GM19455 (cell line): ENCODE results near the gene PLEK2.
"Not testable (repeated sequence)": the region's sequence is repeated elsewhere in the genome, so short reads cannot be mapped to it uniquely, and the experiment has no call there.

ENCODE experiments used
- ATAC-seq: cut with Tn5 transposase; IDR thresholded peaks from one replicate; pipeline ENCODE4 v1.9.1; 2021; ENCODE audit not compliant: unreplicated experiment

The PLEK2 gene

DNA sequence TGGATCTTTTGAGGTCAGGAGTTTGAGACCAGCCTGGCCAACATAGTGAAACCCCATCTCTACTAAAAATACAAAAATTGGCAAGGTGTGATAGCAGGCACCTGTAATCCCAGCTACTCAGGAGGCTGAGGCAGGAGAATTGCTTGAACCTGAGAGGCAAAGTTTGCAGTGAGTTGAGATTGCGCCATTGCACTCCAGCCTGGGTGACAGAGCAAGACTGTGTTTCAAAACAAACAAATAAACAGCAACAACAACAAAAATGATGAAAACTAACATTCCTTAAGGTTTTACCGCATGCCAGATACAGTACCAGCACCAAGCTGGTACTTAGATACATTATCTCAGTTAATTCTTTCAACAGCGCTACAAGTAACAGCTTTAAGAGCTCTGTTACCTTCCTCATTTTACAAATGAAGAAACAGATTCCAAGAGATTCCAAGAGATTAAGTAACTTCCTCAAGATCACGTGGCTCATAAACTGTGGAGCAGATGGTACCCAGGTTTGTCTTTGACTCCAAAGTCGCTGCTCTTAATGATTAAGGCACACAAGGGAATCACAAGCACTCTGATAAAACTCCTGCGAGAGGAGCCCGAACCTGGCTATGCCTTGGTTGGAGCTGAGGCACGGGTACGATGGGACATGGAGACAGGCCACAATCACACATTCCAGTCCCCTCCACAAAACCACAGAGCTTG lies 17.7 kb upstream of the PLEK2 start:
- no peak for ATAC-seq

DNA sequence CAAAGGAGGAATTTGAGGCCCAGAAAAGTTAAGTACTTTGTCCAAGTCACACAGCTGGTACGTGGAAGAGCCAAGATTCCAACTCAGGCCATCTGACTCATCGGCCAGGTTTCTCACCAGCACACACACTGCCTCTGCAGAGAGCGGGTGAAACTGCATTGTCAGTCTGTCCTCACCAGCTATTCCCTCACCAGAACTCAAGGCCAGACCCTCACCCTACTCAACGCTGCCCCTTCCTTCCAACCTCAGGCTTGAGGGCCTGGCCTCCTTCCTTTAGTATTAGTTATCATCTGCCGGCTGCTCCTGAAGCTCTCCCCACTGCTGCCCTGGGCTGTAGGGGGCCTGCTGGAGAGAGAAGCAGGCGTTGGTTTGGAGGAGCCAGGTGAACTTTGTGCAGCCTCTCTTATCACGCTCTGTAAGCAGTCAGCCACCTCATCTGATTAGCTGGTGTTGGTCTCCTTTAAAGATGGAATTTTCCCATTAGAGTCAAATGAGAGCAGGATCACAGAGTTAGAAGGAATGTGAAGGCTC lies 16.6 kb upstream of the PLEK2 start:
- ATAC-seq: no peak

DNA sequence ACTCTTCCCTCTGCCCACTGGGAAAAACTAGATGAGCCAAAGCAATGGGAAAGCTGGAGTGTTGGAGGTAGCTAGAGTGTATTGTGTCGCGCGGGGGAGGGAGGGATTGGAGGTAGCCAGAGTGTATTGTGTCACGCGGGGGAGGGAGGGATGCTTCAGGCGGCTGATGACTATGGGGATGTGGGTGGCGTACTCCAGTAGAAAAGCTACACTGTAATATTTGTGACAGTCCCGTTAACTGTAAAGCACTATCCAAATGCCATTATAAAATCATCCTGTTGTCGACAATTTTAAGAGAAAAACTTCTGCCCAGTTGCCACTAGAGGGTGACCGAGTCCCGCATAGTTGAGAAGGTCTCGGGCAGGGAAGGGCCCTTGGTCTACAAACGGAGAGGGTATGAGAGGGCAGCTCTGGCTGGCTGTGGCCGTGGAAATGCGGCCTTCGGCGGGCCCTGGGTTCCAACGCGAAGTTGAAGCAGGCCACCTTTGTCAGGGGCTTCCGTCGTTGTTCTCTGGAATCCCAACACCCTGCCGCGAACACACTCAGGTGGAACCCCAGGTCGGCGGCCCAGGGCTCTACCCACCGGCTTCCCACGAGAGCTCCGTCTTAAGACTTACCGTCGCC lies 15.1 kb upstream of the PLEK2 start:
- no peak for ATAC-seq

DNA sequence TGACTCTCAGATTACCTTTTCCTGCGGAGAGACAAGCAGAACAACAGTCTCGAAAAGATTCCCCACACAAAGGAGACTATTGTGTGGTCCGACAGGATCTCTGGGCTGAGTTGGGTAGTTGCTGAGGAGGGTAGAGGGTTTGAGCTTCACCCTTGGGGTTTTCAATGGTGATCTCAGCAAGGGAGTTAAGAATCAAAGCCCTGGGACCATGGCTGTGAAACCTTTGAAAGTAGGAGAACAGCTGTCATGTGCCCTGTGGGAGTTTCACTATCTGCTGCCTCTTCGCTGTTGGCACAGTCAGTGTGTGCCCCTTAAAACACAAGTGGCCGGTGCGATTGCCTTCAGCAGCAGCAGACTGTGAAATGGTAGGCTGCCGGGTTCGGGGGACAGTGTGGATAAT lies 14.2 kb upstream of the PLEK2 start:
- ATAC-seq: no peak

DNA sequence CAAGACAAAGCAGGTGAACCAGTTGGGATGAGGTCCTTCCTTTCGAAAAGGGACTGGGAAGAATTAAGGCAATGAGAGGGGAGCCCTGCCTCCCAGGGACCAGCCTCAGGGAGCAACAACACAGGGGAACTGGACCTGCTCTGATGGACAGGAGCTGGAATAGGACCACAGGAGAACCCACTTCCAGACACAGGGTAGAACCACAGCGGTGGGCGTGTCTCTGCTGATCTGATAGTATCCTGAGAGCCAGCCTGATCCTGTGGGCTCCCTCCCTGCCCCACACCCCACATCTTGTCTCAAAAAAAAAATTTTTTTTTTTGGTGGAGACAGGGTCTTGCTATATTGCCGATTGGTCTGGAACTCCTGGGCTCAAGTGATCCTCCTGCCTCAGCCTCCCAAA lies 13.6 kb upstream of the PLEK2 start:
- no peak for ATAC-seq

DNA sequence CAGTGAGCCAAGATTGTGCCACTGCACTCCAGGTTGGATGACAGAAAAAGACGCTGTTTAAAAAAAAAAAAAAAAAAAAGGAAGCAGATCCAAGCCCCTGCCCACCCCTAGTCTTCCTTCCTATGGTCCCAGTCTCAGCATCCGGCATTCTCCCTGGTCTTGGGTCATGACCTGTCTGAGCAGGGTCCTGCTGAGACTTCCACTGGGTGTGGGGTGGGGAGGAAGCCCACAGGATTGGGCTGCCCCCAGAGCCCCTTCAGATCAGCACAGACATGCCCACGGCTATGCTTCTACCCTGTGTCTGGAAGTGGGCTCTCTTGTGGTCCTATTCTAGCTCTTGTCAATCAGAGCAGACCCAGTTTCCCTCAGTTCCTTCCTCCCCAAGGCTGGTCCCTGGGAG lies 12.6 kb upstream of the PLEK2 start:
- ATAC-seq: no peak

DNA sequence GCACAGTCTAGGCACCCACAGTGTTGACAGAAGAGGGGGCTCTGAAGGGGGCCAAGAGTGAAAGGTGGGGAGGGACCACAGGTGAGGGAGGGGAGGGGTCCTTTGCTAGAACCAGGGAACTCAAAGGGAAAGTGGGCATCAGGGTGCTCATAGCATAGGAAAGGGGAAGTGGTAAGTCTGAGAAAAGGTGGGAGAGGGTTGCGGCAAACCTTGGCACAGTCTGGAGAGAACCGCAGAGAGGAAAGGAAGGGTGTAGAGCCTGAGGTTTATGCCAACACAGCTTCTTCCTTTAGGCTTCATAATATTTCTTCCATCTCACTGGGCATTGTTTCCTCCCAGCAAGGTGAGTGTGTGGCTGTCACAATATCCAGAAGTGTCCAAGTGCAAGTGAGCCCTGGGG lies 11.5 kb upstream of the PLEK2 start:
- ATAC-seq: no peak

DNA sequence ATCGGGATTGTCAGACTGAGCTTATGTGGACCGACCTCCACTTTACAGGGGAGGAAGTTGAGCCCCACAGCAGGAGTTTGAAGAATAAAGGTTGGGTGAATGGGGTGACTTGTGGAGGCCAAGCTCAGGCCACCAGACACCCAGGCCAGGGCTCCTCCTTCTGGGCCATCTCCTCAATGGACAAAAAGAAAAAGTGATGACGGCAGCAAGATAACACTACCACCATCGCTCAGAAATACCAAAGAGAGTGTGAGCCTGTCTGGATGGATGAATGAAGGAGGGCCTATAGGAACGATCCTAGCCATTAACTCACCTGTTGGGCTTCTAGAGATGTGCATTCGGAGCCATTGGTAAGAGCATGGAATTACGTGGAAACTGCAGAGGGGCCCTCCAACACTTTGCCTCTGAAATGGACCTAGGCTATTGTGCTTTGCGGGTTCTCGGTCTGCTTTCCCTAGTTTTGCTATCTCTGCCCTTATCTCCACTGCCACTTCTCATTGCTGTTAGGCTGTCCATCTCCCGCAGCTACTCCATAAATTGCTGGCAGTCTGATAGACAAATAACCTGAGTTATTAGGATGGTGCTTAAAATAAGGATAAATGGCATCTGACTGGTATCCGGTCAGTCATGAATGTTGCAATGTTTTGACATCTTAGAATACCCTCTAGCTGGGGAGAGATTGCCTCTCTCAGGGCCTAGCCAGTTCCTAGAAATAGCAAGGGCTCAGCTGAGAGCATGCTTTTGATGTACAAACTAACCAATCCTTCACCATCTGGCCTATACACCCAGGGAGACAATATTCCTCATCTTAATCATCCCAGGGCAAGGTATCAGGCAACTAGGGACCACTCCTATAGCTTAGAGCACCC lies 9.6 kb upstream of the PLEK2 start:
- no peak for ATAC-seq

DNA sequence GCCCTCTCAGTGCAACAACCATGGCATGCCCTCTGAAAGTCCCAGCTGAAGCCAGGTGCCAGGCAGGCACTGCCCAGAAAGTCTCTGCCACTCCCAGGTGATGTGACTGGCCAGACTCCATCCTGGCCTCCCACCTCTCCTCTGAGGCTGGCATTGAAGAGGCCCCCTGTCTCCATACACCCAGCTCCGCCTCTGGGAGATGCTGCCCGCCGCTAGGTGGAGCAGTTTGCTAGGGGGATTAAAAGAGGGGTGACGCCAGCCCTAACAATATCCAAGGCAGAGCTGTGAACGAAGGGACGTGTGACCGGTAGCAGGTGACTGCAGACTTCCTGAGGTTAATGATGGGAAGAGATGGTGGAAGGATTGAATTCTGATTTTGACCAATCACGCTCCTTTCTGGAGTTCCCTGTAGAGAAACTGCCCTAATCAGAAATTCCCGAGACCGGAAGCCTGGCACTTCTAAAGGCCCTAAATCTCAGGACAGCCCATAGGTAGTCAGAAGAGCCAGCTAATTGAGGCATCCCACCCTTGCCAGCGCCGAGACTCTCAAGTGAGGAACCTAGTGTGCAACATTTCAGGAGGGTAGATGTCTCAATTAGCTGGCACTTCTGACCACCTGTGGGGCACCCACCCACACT lies 8.3 kb upstream of the PLEK2 start:
- no peak for ATAC-seq

DNA sequence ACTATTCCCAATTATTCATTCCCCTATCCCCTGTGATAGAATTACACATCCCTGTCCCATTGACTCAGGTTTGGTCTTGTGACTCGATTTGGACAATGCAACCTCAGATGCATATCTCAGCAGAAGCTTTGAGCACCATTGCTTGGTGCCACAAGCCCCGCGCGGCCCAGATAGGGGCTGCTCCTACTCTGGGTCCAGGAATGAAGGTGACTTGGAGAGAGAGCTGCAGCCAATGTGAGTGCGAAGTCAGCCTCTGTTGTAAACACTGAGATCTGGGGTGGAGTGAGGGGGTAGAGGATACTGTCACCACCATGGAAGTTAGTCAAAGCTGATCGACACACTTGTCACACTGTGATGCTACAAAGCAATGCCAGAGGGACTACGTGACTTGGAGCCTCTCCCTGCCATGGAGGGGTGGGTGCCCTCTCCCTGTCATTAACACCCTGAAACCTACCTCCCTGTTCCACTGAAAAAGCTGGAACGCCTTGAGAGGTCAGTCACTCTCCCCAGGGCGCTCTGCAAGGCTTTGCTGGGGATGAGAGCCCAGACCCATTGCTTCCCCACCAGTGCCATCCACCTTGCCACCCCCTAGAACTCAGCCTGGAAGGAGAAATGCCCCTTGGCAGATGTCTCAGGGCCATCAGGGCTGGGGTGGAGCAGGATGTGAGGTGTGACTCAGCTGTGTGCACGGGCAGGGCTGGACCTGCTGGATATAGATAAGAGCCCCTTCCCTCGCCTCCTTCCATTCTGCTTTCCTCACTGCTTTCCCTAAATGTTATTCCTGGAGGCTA lies 6.6 kb upstream of the PLEK2 start:
- ATAC-seq: no peak

DNA sequence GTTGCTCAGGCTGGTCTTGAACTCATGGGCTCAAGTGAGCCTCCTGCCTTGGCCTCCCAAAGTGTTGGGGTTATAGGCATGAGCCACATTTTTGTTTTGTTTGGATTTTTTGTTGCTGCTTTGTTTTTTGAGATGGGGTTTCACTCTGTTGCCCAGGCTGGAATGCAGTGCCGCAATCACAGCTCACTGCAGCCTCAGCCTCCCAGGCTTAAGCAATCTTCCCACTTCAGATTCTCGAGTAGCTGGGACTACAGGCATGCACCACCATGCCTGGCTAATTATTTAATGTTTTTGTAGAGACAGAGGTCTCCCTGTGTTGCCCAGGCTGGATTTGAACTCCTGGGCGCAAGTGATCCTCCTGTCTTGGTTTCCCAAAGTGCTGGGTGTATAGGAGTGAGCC lies 5.7 kb upstream of the PLEK2 start:
- ATAC-seq: no peak

DNA sequence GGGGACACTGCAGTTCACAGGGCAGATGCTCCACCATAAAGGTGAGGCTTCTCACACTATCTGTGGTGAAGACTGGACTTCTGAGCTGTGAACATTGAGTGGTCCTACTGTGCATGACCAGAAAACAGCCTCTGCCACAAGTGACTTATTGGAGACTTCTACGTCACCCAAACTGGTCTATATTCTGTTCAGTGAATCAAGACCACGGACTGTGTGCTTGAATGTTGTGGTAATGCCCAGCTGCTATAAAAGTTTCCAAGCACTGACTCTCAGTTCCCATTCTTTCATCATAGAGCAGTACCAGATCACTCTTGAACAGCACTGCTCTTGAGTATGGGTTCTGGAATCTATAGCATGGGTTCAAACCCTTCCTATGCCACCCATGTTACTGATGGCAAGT lies 4.8 kb upstream of the PLEK2 start:
- ATAC-seq: no peak

DNA sequence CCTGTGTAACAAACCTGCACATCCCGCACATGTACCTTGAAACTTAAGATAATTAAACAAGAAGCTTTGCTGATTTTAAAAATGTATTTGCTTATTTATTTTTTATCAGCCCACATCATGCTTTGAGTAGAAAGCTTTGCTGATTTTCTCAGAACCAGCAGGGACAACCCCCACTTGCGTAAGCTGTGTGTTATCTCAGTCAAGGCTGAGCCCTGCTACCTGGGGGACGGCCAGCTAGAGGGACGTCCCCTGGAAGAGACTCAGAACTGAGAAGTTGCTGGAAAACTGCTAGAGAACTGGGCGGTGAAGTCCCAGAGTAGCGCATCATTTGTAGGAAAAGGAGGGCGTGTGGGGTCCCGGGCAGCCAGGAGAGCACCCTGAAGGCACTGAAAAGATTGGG lies 4.1 kb upstream of the PLEK2 start:
- no peak for ATAC-seq

DNA sequence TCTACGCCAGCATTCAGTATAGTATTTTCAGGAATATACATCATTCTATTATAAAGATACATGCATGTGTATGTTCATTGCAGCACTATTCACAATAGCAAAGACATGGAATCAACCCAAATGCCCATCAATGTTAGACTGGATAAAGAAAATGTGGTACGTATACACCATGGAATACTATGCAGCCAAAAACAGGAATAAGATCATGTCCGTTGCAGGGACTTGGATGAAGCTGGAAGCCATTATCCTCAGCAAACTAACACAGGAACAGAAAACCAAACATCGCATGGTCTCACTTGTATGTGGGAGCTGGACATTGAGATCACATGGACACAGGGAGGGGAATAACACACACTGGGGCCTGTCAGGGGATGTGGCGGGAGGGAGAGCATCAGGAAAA lies 3.6 kb upstream of the PLEK2 start:
- not testable (repeated sequence) for ATAC-seq

DNA sequence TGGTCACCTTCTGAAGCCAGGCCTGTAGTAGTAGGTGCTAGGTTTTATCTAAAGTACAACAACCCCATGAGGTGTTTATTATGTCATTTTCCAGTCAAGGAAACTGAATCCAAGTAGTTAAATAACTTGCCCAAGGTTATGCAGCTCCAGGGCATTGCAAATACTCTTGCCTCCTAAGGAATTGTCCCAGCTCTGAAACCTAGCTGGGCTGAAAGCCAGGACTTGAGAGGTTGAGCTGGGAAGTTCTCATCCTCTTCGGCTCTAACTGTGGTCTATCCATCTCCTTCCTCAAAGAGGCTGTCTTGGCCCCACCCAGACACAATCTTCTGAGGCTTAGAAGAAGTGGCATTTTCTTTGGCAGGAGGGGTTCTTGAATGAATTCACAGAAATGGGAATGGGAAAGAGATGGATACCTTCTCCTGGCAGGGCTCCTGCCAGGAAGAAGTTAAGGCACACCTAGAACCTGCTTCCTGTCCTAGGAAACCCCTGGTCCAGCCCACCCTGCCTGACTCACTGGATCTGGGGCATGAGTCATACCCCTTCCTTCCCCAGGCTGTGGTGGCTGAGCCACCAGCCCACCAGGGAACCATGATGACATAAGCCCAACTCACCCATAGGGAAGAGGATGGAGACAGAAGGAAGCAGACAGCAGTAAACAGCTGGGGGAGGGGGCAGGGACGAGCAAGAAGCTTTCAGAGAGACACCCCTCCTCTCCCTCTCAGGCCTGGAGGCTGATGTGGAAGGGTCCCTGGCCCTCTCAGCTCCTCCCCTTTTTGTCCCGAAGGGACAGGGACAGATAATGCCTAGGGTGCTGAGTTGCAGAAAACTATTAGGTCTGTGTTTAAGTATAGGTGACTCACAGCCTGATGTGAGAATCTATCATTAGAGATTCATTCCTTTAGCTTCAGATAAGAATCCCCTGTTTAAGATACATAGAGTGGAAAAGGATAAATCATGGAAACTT lies 2.1 kb upstream of the PLEK2 start:
- ATAC-seq: no peak

DNA sequence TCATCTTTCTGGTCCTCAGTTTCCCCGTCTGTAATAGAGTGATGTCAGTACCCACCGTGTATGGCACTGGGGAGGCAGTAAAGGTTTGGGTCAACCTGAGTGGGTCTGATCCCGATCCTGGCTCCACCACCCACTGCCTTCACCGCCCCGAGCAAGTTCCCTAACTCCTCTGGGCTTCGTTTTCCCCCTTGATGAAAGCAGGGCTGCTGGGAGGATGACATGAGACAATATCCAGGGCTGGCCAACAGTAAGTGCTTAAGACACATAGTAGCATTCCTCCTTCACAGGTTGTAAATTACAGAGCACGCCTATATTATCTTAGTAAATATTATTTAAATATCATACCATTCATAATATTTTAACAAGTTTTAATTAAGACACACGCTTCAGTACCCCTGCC lies 595 bp downstream of the PLEK2 start:
- no peak for ATAC-seq

DNA sequence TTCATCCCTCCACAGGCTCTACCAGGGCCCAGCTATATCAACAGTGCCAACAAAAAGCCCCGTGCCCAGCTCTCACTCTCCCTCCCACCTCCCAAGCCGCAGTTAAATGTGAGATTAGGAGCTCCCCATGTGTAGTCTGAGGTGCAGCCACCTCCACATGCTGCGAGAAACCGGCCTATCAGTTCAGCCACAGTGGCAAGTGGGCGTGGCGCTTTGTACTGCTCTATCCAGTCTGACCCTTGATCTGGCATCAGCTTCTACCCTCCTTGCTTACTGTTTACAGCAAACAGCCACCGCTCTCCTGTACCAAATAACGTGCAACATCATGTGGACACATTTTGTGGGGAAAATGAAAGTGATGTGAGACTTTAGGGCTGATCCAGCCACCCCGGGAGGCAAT lies 1.7 kb downstream of the PLEK2 start:
- ATAC-seq: no peak

DNA sequence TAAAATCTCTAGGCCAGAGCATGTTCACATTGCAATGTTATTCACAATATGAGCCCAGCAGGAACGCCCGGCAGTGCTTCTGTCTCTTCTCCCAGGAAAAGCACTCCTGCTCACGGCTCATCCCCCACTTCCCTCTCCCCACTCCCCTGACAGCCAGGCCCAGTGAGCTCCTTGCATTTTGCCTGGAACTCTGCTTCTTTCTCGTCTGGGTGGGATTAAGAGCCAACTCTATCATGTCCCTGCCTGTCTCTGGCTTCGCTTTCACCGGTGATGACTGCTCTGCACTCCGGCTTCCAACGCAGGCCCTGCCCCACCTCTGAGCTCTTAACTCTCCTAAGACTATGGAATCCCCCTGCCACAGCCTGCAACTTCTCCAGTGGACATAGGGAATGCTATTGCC lies 2.5 kb downstream of the PLEK2 start:
- no peak for ATAC-seq

DNA sequence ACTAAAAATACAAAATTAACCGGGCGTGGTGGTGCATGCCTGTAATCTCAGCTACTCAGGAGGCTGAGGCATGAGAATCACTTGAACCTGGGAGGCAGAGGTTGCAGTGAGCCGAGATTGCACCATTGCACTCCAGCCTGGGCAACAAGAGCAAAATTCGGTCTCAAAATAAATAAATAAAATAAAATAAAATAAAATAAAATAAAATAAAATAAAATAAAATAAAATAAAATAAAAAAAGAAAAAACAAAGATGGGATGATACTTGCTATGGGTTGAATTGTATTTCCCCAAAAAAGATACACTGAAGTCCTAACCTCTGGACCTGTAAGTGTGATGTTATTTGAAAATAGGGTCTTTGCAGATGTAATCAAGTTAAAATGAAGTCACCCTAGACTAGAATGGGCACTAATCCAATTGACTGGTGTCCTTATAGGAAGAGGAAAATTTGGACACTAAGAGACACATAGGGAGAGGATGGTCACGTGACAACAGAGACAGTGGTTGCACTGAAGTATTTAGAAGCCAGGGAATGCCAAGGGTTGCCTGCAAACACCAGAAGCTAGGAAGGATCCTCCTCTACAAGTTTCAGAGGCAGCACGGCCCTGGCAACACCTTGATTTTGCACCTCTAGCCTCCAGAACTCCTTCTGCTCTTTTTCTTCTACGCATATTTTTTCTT lies 3.7 kb downstream of the PLEK2 start:
- not testable (repeated sequence) for ATAC-seq
